ENCODE measurements around the gene COL28A1.

The COL28A1 gene

GRCh38 chr7:7539152-7539551 is 3.5 kb upstream of the COL28A1 start:
- H3K9me3 ChIP-seq (ENCODE audit: insufficient read depth, low read depth, low read length): no peaks in the 10 kb centered on the region
- no peaks in the 10 kb centered on the region for H3K36me3 ChIP-seq (ENCODE audit: insufficient read depth, low read length)
- 73% methylated on average over 4 of the region's 4 CpGs for WGBS
- no peak overlapping the region for H3K4me3 ChIP-seq (ENCODE audit: low read length)
- 0 out of 2 replicates have a peak, but pooled peaks cover 3% of the 10 kb centered on the region for H3K4me1 ChIP-seq (ENCODE audit: insufficient read depth, low read length)
- no peak overlapping the region for H3K9ac ChIP-seq (ENCODE audit: low read depth, low read length)
- no peaks in the 10 kb centered on the region for H3K27me3 ChIP-seq (ENCODE audit: insufficient read depth, low read length)
- H3K27ac ChIP-seq (ENCODE audit: low read depth, low read length): no peak overlapping the region

- Histone ChIP-seq H3K27ac (ENCODE audit: low read depth, low read length) (no peak overlapping the region), H3K4me3 (ENCODE audit: low read length) (no peak overlapping the region), H3K27me3 (ENCODE audit: insufficient read depth, low read length) (no peaks in the 10 kb centered on the region), H3K4me1 (ENCODE audit: insufficient read depth, low read length) (0 out of 2 replicates have a peak, but pooled peaks cover 3% of the 10 kb centered on the region), H3K9ac (ENCODE audit: low read depth, low read length) (no peak overlapping the region), H3K9me3 (ENCODE audit: insufficient read depth, low read depth, low read length) (no peaks in the 10 kb centered on the region), H3K36me3 (ENCODE audit: insufficient read depth, low read length) (no peaks in the 10 kb centered on the region)
- WGBS: 82% methylated on average over 2 of the region's 2 CpGs
Observed at GRCh38 chr7:7537711-7538110, 2.0 kb upstream of the COL28A1 start.

- WGBS: 93% methylated on average over 4 of the region's 5 CpGs
- Histone ChIP-seq H3K27me3 (ENCODE audit: insufficient read depth, low read length) (no peaks in the 10 kb centered on the region), H3K4me1 (ENCODE audit: insufficient read depth, low read length) (0 out of 2 replicates have a peak, but pooled peaks cover 3% of the 10 kb centered on the region)
Observed at GRCh38 chr7:7536396-7537019, 835 bp upstream of the COL28A1 start.

DNA sequence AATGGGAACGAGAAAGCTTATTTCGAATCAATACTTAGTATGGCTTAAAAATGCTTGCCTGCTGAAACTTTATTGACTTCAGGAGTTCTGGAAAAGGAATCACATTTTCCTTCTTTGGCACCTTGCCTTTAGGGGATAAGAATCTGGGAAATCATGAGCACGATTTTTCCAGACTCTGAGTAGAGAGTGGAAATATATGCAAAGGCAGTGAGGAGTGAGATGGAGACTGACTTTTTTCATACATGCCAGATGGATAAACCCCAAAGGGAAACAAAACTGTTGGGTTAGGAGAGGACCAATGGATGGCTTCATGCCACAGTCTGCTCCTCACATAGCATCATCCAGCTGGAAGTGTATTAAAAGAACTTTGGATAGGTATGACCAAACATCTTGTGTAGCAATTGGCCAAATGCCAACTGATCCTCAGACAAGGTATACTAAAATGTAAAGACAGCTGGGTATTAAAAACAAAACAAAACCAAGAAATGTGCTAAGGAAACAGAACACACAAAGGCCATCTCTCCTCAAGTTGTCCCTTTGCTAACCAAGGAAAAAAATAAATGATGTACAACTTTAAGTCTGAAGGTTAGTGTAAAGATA is 1.7 kb downstream of the COL28A1 start:
- H3K27me3 ChIP-seq (ENCODE audit: insufficient read depth, low read length): no peaks in the 10 kb centered on the region

More at GRCh38 chr7:7536396-7537019, 835 bp upstream of the COL28A1 start:
- H3K9me3 ChIP-seq (ENCODE audit: insufficient read depth, low read depth, low read length): no peaks in the 10 kb centered on the region
- no peak overlapping the region for H3K27ac ChIP-seq (ENCODE audit: low read depth, low read length)
- no peaks in the 10 kb centered on the region for H3K36me3 ChIP-seq (ENCODE audit: insufficient read depth, low read length)
- no peak overlapping the region for H3K4me3 ChIP-seq (ENCODE audit: low read length)
- no peak overlapping the region for H3K9ac ChIP-seq (ENCODE audit: low read depth, low read length)

GRCh38 chr7:7529328-7529727 is 6.3 kb downstream of the COL28A1 start:
- Histone ChIP-seq H3K9ac (ENCODE audit: low read depth, low read length) (no peak overlapping the region), H3K36me3 (ENCODE audit: insufficient read depth, low read length) (no peaks in the 10 kb centered on the region), H3K9me3 (ENCODE audit: insufficient read depth, low read depth, low read length) (no peaks in the 10 kb centered on the region), H3K27me3 (ENCODE audit: insufficient read depth, low read length) (no peaks in the 10 kb centered on the region), H3K27ac (ENCODE audit: low read depth, low read length) (no peak overlapping the region), H3K4me3 (ENCODE audit: low read length) (no peak overlapping the region), H3K4me1 (ENCODE audit: insufficient read depth, low read length) (no peaks in the 10 kb centered on the region)
- WGBS: 97% methylated on average over 4 of the region's 4 CpGs

More for the DNA sequence above, 1.7 kb downstream of the COL28A1 start:
- Histone ChIP-seq H3K27ac (ENCODE audit: low read depth, low read length) (no peak overlapping the region), H3K4me1 (ENCODE audit: insufficient read depth, low read length) (0 out of 2 replicates have a peak, but pooled peaks cover 3% of the 10 kb centered on the region), H3K4me3 (ENCODE audit: low read length) (no peak overlapping the region), H3K9me3 (ENCODE audit: insufficient read depth, low read depth, low read length) (no peaks in the 10 kb centered on the region), H3K36me3 (ENCODE audit: insufficient read depth, low read length) (no peaks in the 10 kb centered on the region), H3K9ac (ENCODE audit: low read depth, low read length) (no peak overlapping the region)
- WGBS: 97% methylated on average over 3 of the region's 3 CpGs

DNA sequence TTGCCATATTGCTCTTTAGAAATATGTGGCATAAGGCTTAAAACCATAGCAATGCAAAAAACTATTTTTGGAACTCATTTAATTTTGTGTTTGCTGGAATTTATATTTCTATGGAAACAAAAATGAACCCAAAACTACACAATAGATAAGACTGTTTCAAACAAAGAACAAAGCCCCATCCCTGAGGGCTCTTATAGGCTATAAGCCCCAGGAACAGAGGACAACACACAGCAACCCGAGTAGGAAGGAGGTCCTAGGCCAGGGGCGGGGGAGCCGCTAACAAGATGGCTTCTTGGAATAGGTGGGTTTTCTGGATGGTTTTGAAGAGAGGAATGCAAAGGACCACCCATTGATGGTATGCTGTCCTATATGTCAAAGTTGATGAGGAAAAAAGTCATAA is 8.6 kb downstream of the COL28A1 start:
- no peaks in the 10 kb centered on the region for H3K27me3 ChIP-seq (ENCODE audit: insufficient read depth, low read length)
- 96% methylated on average over 3 of the region's 3 CpGs for WGBS

DNA sequence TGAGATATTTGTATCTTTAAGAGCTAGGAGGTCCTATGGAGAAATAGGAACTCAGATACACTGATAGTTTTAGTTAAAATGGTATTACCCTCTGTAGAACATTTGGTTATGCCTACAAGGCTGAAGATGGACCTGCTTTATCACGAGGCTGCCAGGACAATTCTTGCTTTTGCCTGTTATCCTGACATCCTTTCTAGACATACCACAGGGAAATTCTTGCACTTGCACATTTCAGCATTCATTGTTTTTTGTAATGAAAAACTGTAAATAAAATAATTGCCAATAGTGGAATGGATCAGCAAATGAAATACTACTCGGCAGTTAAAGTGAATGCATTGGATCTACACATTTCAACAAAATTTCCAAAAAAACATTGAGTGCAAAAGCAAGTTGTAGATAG is 9.7 kb downstream of the COL28A1 start:
- 97% methylated on average over 1 of the region's 2 CpGs for WGBS
- no peak overlapping the region for H3K4me3 ChIP-seq (ENCODE audit: low read length)
- H3K4me1 ChIP-seq (ENCODE audit: insufficient read depth, low read length): no peaks in the 10 kb centered on the region
- no peaks in the 10 kb centered on the region for H3K9me3 ChIP-seq (ENCODE audit: insufficient read depth, low read depth, low read length)
- no peak overlapping the region for H3K9ac ChIP-seq (ENCODE audit: low read depth, low read length)
- H3K27ac ChIP-seq (ENCODE audit: low read depth, low read length): no peak overlapping the region
- H3K36me3 ChIP-seq (ENCODE audit: insufficient read depth, low read length): no peaks in the 10 kb centered on the region
- H3K27me3 ChIP-seq (ENCODE audit: insufficient read depth, low read length): no peaks in the 10 kb centered on the region

More for the DNA sequence above, 8.6 kb downstream of the COL28A1 start:
- H3K4me3 ChIP-seq (ENCODE audit: low read length): no peak overlapping the region
- no peak overlapping the region for H3K27ac ChIP-seq (ENCODE audit: low read depth, low read length)
- H3K4me1 ChIP-seq (ENCODE audit: insufficient read depth, low read length): no peaks in the 10 kb centered on the region
- no peaks in the 10 kb centered on the region for H3K36me3 ChIP-seq (ENCODE audit: insufficient read depth, low read length)
- H3K9me3 ChIP-seq (ENCODE audit: insufficient read depth, low read depth, low read length): no peaks in the 10 kb centered on the region
- H3K9ac ChIP-seq (ENCODE audit: low read depth, low read length): no peak overlapping the region

- no peaks in the 10 kb centered on the region for H3K27me3 ChIP-seq (ENCODE audit: insufficient read depth, low read length)
- H3K4me3 ChIP-seq (ENCODE audit: low read length): no peak overlapping the region
- no peaks in the 10 kb centered on the region for H3K4me1 ChIP-seq (ENCODE audit: insufficient read depth, low read length)
- WGBS: 83% methylated on average over 1 of the region's 3 CpGs
- H3K9ac ChIP-seq (ENCODE audit: low read depth, low read length): no peak overlapping the region
- H3K9me3 ChIP-seq (ENCODE audit: insufficient read depth, low read depth, low read length): no peaks in the 10 kb centered on the region
- no peak overlapping the region for H3K27ac ChIP-seq (ENCODE audit: low read depth, low read length)
- no peaks in the 10 kb centered on the region for H3K36me3 ChIP-seq (ENCODE audit: insufficient read depth, low read length)
Observed at GRCh38 chr7:7524121-7524520, 11.6 kb downstream of the COL28A1 start.

GRCh38 chr7:7522421-7522820 is 13.3 kb downstream of the COL28A1 start:
- Histone ChIP-seq H3K9ac (ENCODE audit: low read depth, low read length) (no peak overlapping the region), H3K9me3 (ENCODE audit: insufficient read depth, low read depth, low read length) (no peaks in the 10 kb centered on the region), H3K27me3 (ENCODE audit: insufficient read depth, low read length) (no peaks in the 10 kb centered on the region), H3K4me1 (ENCODE audit: insufficient read depth, low read length) (no peaks in the 10 kb centered on the region), H3K27ac (ENCODE audit: low read depth, low read length) (no peak overlapping the region), H3K4me3 (ENCODE audit: low read length) (no peak overlapping the region), H3K36me3 (ENCODE audit: insufficient read depth, low read length) (no peaks in the 10 kb centered on the region)
- 100% methylated on average over 2 of the region's 3 CpGs for WGBS

GRCh38 chr7:7521259-7521658 is 14.4 kb downstream of the COL28A1 start:
- no peaks in the 10 kb centered on the region for H3K9me3 ChIP-seq (ENCODE audit: insufficient read depth, low read depth, low read length)
- WGBS: 95% methylated on average over 3 of the region's 3 CpGs

DNA sequence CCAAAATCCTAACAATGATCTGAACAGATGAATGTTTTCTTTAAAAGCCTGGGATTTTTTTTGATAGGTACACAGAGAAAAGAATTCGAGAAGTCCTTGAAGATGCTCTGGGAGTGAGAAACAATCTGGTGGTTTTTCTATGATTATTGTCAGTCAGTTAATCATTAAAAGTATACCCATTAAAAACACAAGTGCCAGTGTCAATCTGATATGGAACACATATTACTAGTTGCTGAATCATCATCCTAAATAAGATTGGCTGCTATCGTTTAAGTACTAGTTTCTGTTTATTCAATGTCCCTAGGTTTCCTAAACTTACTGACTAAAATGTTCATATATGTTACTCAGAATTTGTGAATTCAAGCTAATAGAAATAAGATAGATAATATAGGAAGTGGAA is 16.1 kb downstream of the COL28A1 start:
- no peaks in the 10 kb centered on the region for H3K27me3 ChIP-seq (ENCODE audit: insufficient read depth, low read length)

More at GRCh38 chr7:7521259-7521658, 14.4 kb downstream of the COL28A1 start:
- no peak overlapping the region for H3K27ac ChIP-seq (ENCODE audit: low read depth, low read length)
- H3K36me3 ChIP-seq (ENCODE audit: insufficient read depth, low read length): no peaks in the 10 kb centered on the region
- H3K9ac ChIP-seq (ENCODE audit: low read depth, low read length): no peak overlapping the region
- H3K4me1 ChIP-seq (ENCODE audit: insufficient read depth, low read length): no peaks in the 10 kb centered on the region
- no peaks in the 10 kb centered on the region for H3K27me3 ChIP-seq (ENCODE audit: insufficient read depth, low read length)
- no peak overlapping the region for H3K4me3 ChIP-seq (ENCODE audit: low read length)

More for the DNA sequence above, 16.1 kb downstream of the COL28A1 start:
- no peak overlapping the region for H3K4me3 ChIP-seq (ENCODE audit: low read length)
- H3K9me3 ChIP-seq (ENCODE audit: insufficient read depth, low read depth, low read length): no peaks in the 10 kb centered on the region
- H3K9ac ChIP-seq (ENCODE audit: low read depth, low read length): no peak overlapping the region
- H3K36me3 ChIP-seq (ENCODE audit: insufficient read depth, low read length): no peaks in the 10 kb centered on the region
- H3K27ac ChIP-seq (ENCODE audit: low read depth, low read length): no peak overlapping the region
- WGBS: 85% methylated on average over 2 of the region's 2 CpGs
- no peaks in the 10 kb centered on the region for H3K4me1 ChIP-seq (ENCODE audit: insufficient read depth, low read length)
